Left lung (tissue), 10 donors: ENCODE data around the gene ESYT1. TPM values are rescaled to one million over a fixed set of nuclear protein-coding genes. Genes with fewer than 3 reads are reported as not detected.

Source experiments
- ATAC-seq: fragments of 200-7000 bp; cut with Tn5 transposase; one replicate; pipeline ENCODE4 v1.9.1; 2020; ENCODE audit warnings: moderate library complexity
- DNase-seq, 4 donors: peaks; one replicate each; pipeline ENCODE4 v3.0.0-alpha.2; 2013 to 2020
- H3K27ac ChIP-seq, 2 donors: fragments of 200-600 bp; sonication (generic) in 1 of 2; one replicate each; pipeline versions ENCODE4 v1.5.0 to v1.8.0; 2020 to 2021
- H3K27me3 ChIP-seq, 2 donors: fragments of 200-600 bp; sonication (generic) in 1 of 2; one replicate each; pipeline versions ENCODE4 v1.5.0 to v1.8.0; 2020 to 2021
- H3K36me3 ChIP-seq, 2 donors: fragments of 200-600 bp; sonication (generic) in 1 of 2; one replicate each; pipeline versions ENCODE4 v1.5.0 to v1.8.0; 2020 to 2021
- H3K4me1 ChIP-seq, 2 donors: fragments of 200-600 bp; one replicate each; pipeline ENCODE4 v1.8.0; 2021
- H3K4me3 ChIP-seq, 2 donors: fragments of 200-600 bp; sonication (generic) in 1 of 2; one replicate each; pipeline versions ENCODE4 v1.5.0 to v1.8.0; 2020 to 2021; ENCODE audit warnings: mild to moderate bottlenecking in 1 of 2
- H3K9me3 ChIP-seq, 2 donors: fragments of 200-600 bp; sonication (generic) in 1 of 2; one replicate each; pipeline versions ENCODE4 v1.5.0 to v1.8.0; 2020 to 2021
- CTCF ChIP-seq, 2 donors: fragments of 200-600 bp; sonication (generic) in 1 of 2; IDR thresholded peaks; one replicate each; pipeline versions ENCODE4 v1.5.0 to v1.8.0; 2021; ENCODE audit warnings: antibody characterized with exemption in 2 of 2
- intact Hi-C, 2 donors: fragments of 100-400 bp; cut with DNase I; formaldehyde crosslinking; loops; one replicate each; pipeline versions ENCODE4 v1.11.2 to v1.14.2; 2022
- polyA plus RNA-seq, 6 donors: library from polyadenylated mRNA; unstranded; fragments of 120-200 nt; gene quantifications; one replicate each; pipeline ENCODE4 v1.2.1, GENCODE V29; 2013; ENCODE audit not compliant: insufficient read length in 6 of 6
- total RNA-seq, 2 donors: library from RNA; stranded (reverse); fragmentation: NEBNext Ultra II Directional; extraction: Animal tissue kit (Norgen Biotek cat#: 25700); gene quantifications; one replicate each; pipeline ENCODE4 v1.2.1, GENCODE V29; 2021
- donor health status: DM: no; HTN: yes; CAD: no.
- donor health status: DM: no; HTN: no; CAD: no.

Gene ESYT1
- total and polyA plus RNA-seq, 8 donors = 80.9 to 116 (median 91.9) TPM

GRCh38 chr12:56082967-56083366 is 45.1 kb upstream of the ESYT1 start:
- ATAC-seq = no peak

DNA sequence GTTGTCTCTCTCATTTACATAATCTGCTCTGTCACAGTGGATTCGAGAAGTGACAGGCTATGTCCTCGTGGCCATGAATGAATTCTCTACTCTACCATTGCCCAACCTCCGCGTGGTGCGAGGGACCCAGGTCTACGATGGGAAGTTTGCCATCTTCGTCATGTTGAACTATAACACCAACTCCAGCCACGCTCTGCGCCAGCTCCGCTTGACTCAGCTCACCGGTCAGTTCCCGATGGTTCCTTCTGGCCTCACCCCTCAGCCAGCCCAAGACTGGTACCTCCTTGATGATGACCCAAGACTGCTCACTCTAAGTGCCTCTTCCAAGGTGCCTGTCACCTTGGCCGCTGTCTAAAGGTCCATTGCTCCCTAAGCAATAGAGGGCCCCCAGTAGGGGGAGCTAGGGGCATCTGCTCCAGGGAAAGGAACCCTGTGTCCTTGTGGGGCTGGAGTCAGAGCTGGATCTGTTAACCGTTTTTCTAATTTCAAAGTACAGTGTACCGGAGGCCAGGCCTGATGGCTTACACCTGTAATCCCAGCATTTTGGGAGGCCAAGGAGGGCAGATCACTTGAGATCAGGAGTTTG is 43.0 kb upstream of the ESYT1 start:
- ATAC-seq (no peak), DNase-seq (no peak)
- Histone ChIP-seq H3K27me3 (peaks cover 0 to 30% of the 10 kb centered on the region in 2 donors), H3K4me3 (no peak overlapping the region), H3K9me3 (no peaks in the 10 kb centered on the region), H3K4me1 (peaks cover 4 to 13% of the 10 kb centered on the region in 2 donors), H3K36me3 (no peaks in the 10 kb centered on the region), H3K27ac (no peak overlapping the region)
- intact Hi-C loops = no loop called here
- no peak for TF ChIP-seq CTCF (IDR thresholded peaks at IDR 0.05)

More at GRCh38 chr12:56082967-56083366, 45.1 kb upstream of the ESYT1 start:
- Histone ChIP-seq H3K27ac (no peak overlapping the region), H3K4me3 (no peak overlapping the region), H3K27me3 (peaks cover 0 to 44% of the 10 kb centered on the region in 2 donors), H3K9me3 (no peaks in the 10 kb centered on the region), H3K36me3 (no peaks in the 10 kb centered on the region), H3K4me1 (peaks cover 4 to 31% of the 10 kb centered on the region in 2 donors)
- TF ChIP-seq CTCF (IDR thresholded peaks at IDR 0.05) = no peak
- intact Hi-C loops = no loop called here
- DNase-seq = no peak

- peak in 1 of 4 donors; percentile 59 for DNase-seq
- H3K36me3 ChIP-seq = no peaks in the 10 kb centered on the region
- H3K27ac ChIP-seq = peak overlapping the region in 1 of 2 donors; percentile 50
- peaks cover 4 to 6% of the 10 kb centered on the region in 2 donors for H3K4me1 ChIP-seq
- no peak for TF ChIP-seq CTCF (IDR thresholded peaks at IDR 0.05)
- intact Hi-C loops = no loop called here
- H3K9me3 ChIP-seq = no peaks in the 10 kb centered on the region
- no peak overlapping the region for H3K4me3 ChIP-seq
- peak; percentile 66 for ATAC-seq
- H3K27me3 ChIP-seq = peaks cover 0 to 19% of the 10 kb centered on the region in 2 donors
Measured at GRCh38 chr12:56086096-56086495, 42.0 kb upstream of the ESYT1 start.

DNA sequence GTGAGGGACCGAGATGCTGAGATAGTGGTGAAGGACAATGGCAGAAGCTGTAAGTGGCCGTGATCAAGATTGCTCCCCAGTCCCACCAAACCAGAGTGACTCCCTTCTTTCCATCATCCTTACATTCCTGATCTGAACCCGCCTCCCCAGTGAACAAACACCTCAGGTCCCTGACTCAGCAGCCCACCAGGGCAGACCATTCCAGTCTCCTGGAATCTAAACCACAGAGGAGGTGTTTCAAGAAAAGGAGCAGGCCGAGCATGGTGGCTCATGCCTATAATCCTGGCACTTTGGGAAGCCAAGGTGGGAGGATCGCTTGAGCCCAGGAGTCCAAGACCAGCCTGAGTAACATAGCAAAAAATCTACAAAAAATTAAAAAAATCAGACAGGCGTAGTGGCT is 41.5 kb upstream of the ESYT1 start:
- Histone ChIP-seq H3K36me3 (no peaks in the 10 kb centered on the region), H3K27me3 (peaks cover 0 to 14% of the 10 kb centered on the region in 2 donors), H3K27ac (peak overlapping the region; percentile 18 to 50), H3K4me3 (no peak overlapping the region), H3K4me1 (peaks cover 4 to 6% of the 10 kb centered on the region in 2 donors), H3K9me3 (no peaks in the 10 kb centered on the region)
- intact Hi-C loops = no loop called here
- ATAC-seq (no peak), DNase-seq (no peak)
- no peak for TF ChIP-seq CTCF (IDR thresholded peaks at IDR 0.05)

- intact Hi-C loops = no loop called here
- no peak overlapping the region for H3K4me3 ChIP-seq
- TF ChIP-seq CTCF (IDR thresholded peaks at IDR 0.05) = no peak
- H3K36me3 ChIP-seq = no peaks in the 10 kb centered on the region
- DNase-seq (peak in 3 of 4 donors; percentile 76 to 93 (median 91)), ATAC-seq (peak; percentile 96)
- peaks cover 4 to 6% of the 10 kb centered on the region in 2 donors for H3K4me1 ChIP-seq
- peaks cover 0 to 8% of the 10 kb centered on the region in 2 donors for H3K27me3 ChIP-seq
- H3K9me3 ChIP-seq = no peaks in the 10 kb centered on the region
- peak overlapping the region; percentile 23 to 54 for H3K27ac ChIP-seq
Measured at GRCh38 chr12:56087220-56087619, 40.8 kb upstream of the ESYT1 start.
